ENCODE data around the gene ADAMTS14.

Gene ADAMTS14

GRCh38 chr10:70673929-70674559, 1.7 kb downstream of the ADAMTS14 start:
- Histone ChIP-seq H3K9me3 (ENCODE audit: insufficient read depth, low read length, severe bottlenecking) (no peaks in the 10 kb centered on the region), H3K4me1 (ENCODE audit: insufficient read depth, low read length) (peaks cover 12% of the 10 kb centered on the region), H3K27me3 (ENCODE audit: insufficient read depth, low read length, poor library complexity) (peaks cover 16% of the 10 kb centered on the region), H4K20me1 (ENCODE audit: insufficient read depth, low read length) (peaks cover 13% of the 10 kb centered on the region), H3K27ac (ENCODE audit: low read length) (no peak overlapping the region), H3K4me2 (ENCODE audit: insufficient read depth, low read length) (no peak overlapping the region), H3K36me3 (ENCODE audit: insufficient read depth, low read length) (no peaks in the 10 kb centered on the region), H2AFZ (ENCODE audit: low read depth, low read length) (no peak overlapping the region), H3K4me3 (ENCODE audit: low read depth in 1 of 2, low read length in 2 of 2) (no peak overlapping the region), H3K9ac (ENCODE audit: low read depth, low read length) (no peak overlapping the region), H3K79me2 (ENCODE audit: insufficient read depth, low read length) (no peaks in the 10 kb centered on the region)
- ATAC-seq (ENCODE audit: insufficient read depth, low read depth) = no peak
- no peak for TF ChIP-seq CTCF (IDR thresholded peaks at IDR 0.05; ENCODE audit: borderline replicate concordance, extremely low read depth, low read length, poor library complexity, severe bottlenecking)
- TF ChIP-seq EZH2 (IDR thresholded peaks at IDR 0.05; ENCODE audit: borderline replicate concordance, low read depth, low read length, severe bottlenecking) = no peak
- DNase-seq = no peak

- Histone ChIP-seq H3K27me3 (ENCODE audit: insufficient read depth, low read length, poor library complexity) (peaks cover 16% of the 10 kb centered on the region), H3K9ac (ENCODE audit: low read depth, low read length) (no peak overlapping the region), H4K20me1 (ENCODE audit: insufficient read depth, low read length) (peaks cover 13% of the 10 kb centered on the region), H3K4me2 (ENCODE audit: insufficient read depth, low read length) (no peak overlapping the region), H2AFZ (ENCODE audit: low read depth, low read length) (no peak overlapping the region), H3K9me3 (ENCODE audit: insufficient read depth, low read length, severe bottlenecking) (no peaks in the 10 kb centered on the region), H3K27ac (ENCODE audit: low read length) (no peak overlapping the region), H3K4me3 (ENCODE audit: low read depth in 1 of 2, low read length in 2 of 2) (no peak overlapping the region), H3K36me3 (ENCODE audit: insufficient read depth, low read length) (no peaks in the 10 kb centered on the region), H3K79me2 (ENCODE audit: insufficient read depth, low read length) (no peaks in the 10 kb centered on the region), H3K4me1 (ENCODE audit: insufficient read depth, low read length) (peaks cover 12% of the 10 kb centered on the region)
- no peak for TF ChIP-seq EZH2 (IDR thresholded peaks at IDR 0.05; ENCODE audit: borderline replicate concordance, low read depth, low read length, severe bottlenecking)
- no peak for TF ChIP-seq CTCF (IDR thresholded peaks at IDR 0.05; ENCODE audit: borderline replicate concordance, extremely low read depth, low read length, poor library complexity, severe bottlenecking)
- DNase-seq = no peak
- ATAC-seq (ENCODE audit: insufficient read depth, low read depth) = no peak
These were observed 2.5 kb downstream of the ADAMTS14 start for GRCh38 chr10:70674560-70675495.

GRCh38 chr10:70675496-70676161, 3.3 kb downstream of the ADAMTS14 start:
- H2AFZ ChIP-seq (ENCODE audit: low read depth, low read length) = no peak overlapping the region
- no peak overlapping the region for H3K4me2 ChIP-seq (ENCODE audit: insufficient read depth, low read length)
- DNase-seq (no peak), ATAC-seq (ENCODE audit: insufficient read depth, low read depth) (no peak)
- no peaks in the 10 kb centered on the region for H3K79me2 ChIP-seq (ENCODE audit: insufficient read depth, low read length)
- H3K9me3 ChIP-seq (ENCODE audit: insufficient read depth, low read length, severe bottlenecking) = no peaks in the 10 kb centered on the region
- TF ChIP-seq EZH2 (IDR thresholded peaks at IDR 0.05; ENCODE audit: borderline replicate concordance, low read depth, low read length, severe bottlenecking) (no peak), CTCF (IDR thresholded peaks at IDR 0.05; ENCODE audit: borderline replicate concordance, extremely low read depth, low read length, poor library complexity, severe bottlenecking) (no peak)
- peaks cover 13% of the 10 kb centered on the region for H4K20me1 ChIP-seq (ENCODE audit: insufficient read depth, low read length)
- H3K27ac ChIP-seq (ENCODE audit: low read length) = no peak overlapping the region
- peaks cover 16% of the 10 kb centered on the region for H3K27me3 ChIP-seq (ENCODE audit: insufficient read depth, low read length, poor library complexity)
- H3K4me3 ChIP-seq (ENCODE audit: low read depth in 1 of 2, low read length in 2 of 2) = no peak overlapping the region
- no peaks in the 10 kb centered on the region for H3K36me3 ChIP-seq (ENCODE audit: insufficient read depth, low read length)
- no peak overlapping the region for H3K9ac ChIP-seq (ENCODE audit: low read depth, low read length)
- H3K4me1 ChIP-seq (ENCODE audit: insufficient read depth, low read length) = peaks cover 12% of the 10 kb centered on the region
